ENCODE measurements around the gene CPNE4.

The CPNE4 gene

DNA sequence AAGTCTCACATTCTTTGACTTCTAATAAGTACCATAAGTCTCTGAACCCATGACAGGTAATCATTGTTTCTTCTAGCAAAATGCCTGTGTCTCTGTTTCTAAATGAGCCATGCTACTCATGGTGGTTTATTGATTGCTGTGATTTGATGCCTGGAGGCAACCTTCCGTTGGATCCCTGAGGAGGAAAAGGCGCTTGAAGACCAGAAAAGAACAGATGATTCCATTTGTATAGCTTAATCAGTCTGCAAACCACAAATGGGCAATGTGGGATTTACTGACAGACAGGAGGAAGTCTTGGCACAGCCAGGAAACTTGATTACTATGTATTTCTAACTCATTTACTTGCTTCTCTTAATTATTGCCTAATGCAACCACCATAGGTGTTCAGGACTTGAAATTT, 428.9 kb downstream of the CPNE4 start:
- TF ChIP-seq POLR2A (IDR thresholded peaks at IDR 0.05; ENCODE audit: low read depth, low read length) (no peak), SPI1 (IDR thresholded peaks at IDR 0.05; ENCODE audit: low read depth, low read length) (no peak), POU2F2 (IDR thresholded peaks at IDR 0.05; ENCODE audit: low read depth, low read length) (no peak), PAX5 (IDR thresholded peaks at IDR 0.05; ENCODE audit: insufficient read depth, low read length, severe bottlenecking) (no peak), POLR2AphosphoS5 (IDR thresholded peaks at IDR 0.05; ENCODE audit: low read depth, low read length) (no peak), TAF1 (IDR thresholded peaks at IDR 0.05; ENCODE audit: low read depth, low read length) (no peak)
- no peak for FAIRE-seq

DNA sequence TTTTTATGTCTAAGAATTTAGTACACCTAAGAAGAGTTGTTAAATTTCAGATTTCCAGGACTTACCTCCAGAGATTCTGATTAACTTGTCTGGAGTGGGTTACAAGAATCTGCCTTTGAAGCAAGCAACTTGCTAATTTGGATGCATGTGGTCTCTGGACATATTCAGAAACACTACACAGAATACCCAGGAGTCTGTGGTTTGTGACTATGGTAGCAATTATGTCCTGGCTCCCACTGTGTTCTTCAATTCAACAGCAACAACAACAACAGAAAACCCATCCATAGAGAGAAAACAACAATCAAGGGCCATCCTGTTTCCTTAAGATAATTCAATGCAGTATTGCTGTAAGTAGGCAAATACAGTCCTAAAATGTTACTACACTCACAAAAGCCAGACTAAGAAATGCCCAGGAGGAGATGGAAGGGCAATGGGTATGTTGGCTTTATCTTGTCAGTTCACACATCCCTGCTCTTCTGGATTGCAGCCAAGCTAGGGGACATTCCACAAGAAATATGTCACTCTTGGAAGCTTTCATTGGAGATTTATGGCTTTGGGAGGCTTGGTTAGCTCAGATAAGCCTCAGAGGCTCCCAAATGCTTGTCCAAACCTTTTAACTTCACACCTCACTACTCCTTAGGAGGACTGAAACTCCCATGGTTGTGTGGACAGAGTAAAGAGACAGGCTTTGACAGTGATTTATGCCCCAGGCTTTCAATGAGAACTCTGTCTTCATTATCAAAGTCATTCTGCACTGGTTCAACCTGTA, 432.6 kb downstream of the CPNE4 start:
- no peak for TF ChIP-seq POLR2AphosphoS5 (IDR thresholded peaks at IDR 0.05; ENCODE audit: low read depth, low read length)
- TF ChIP-seq PAX5 (IDR thresholded peaks at IDR 0.05; ENCODE audit: insufficient read depth, low read length, severe bottlenecking): no peak
- no peak for TF ChIP-seq POU2F2 (IDR thresholded peaks at IDR 0.05; ENCODE audit: low read depth, low read length)
- no peak for TF ChIP-seq TAF1 (IDR thresholded peaks at IDR 0.05; ENCODE audit: low read depth, low read length)
- no peak for TF ChIP-seq SPI1 (IDR thresholded peaks at IDR 0.05; ENCODE audit: low read depth, low read length)
- TF ChIP-seq POLR2A (IDR thresholded peaks at IDR 0.05; ENCODE audit: low read depth, low read length): no peak
- FAIRE-seq (no peak), DNase-seq (ENCODE audit: insufficient read length, low spot score) (no peak)

More for the DNA sequence above, 428.9 kb downstream of the CPNE4 start:
- no peak for DNase-seq (ENCODE audit: insufficient read length, low spot score)

DNA sequence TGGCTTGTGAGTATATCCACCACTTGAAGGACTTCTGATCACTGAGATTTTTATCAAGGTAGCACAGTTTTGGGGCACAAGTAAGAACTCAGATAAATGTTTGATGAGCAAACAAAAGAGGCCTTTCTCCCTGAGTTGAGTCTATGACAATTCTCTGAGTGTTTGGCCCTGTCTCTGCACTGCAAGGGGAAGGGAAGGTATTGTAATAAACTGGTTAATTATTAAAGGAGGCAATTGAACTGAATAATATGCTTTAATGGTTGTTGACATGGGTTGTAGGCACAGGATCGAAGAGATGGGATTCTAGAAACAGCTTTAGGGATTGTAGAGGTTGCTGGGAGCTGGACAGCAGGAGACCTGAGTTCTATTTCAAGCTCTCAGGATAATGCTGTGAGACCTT, 437.0 kb downstream of the CPNE4 start:
- TF ChIP-seq SPI1 (IDR thresholded peaks at IDR 0.05; ENCODE audit: low read depth, low read length): no peak
- TF ChIP-seq TAF1 (IDR thresholded peaks at IDR 0.05; ENCODE audit: low read depth, low read length): no peak
- TF ChIP-seq POLR2AphosphoS5 (IDR thresholded peaks at IDR 0.05; ENCODE audit: low read depth, low read length): no peak
- no peak for TF ChIP-seq POLR2A (IDR thresholded peaks at IDR 0.05; ENCODE audit: low read depth, low read length)
- TF ChIP-seq PAX5 (IDR thresholded peaks at IDR 0.05; ENCODE audit: insufficient read depth, low read length, severe bottlenecking): no peak
- no peak for TF ChIP-seq POU2F2 (IDR thresholded peaks at IDR 0.05; ENCODE audit: low read depth, low read length)
- DNase-seq (ENCODE audit: insufficient read length, low spot score) (no peak), FAIRE-seq (no peak)

DNA sequence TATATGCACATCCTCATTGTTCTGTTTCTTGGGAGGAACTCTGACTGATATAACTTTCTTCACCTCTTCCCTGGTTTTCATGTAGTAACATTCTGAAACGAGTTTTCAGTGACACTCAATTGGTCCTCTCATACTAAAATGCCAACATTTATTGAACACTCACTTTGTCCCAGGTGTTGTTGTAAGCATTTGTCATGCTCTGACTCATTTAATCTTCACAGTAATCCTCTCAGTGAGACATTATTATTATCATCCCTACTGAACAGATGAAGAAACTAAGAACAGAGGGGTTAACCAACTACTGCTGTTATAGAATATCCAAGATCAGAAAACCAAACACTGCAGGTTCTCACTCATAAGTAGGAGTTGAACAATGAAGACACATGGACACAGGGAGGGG, 437.9 kb downstream of the CPNE4 start:
- no peak for TF ChIP-seq TAF1 (IDR thresholded peaks at IDR 0.05; ENCODE audit: low read depth, low read length)
- no peak for TF ChIP-seq PAX5 (IDR thresholded peaks at IDR 0.05; ENCODE audit: insufficient read depth, low read length, severe bottlenecking)
- no peak for TF ChIP-seq POLR2AphosphoS5 (IDR thresholded peaks at IDR 0.05; ENCODE audit: low read depth, low read length)
- no peak for TF ChIP-seq POLR2A (IDR thresholded peaks at IDR 0.05; ENCODE audit: low read depth, low read length)
- TF ChIP-seq SPI1 (IDR thresholded peaks at IDR 0.05; ENCODE audit: low read depth, low read length): no peak
- no peak for TF ChIP-seq POU2F2 (IDR thresholded peaks at IDR 0.05; ENCODE audit: low read depth, low read length)
- no peak for FAIRE-seq
- no peak for DNase-seq (ENCODE audit: insufficient read length, low spot score)

DNA sequence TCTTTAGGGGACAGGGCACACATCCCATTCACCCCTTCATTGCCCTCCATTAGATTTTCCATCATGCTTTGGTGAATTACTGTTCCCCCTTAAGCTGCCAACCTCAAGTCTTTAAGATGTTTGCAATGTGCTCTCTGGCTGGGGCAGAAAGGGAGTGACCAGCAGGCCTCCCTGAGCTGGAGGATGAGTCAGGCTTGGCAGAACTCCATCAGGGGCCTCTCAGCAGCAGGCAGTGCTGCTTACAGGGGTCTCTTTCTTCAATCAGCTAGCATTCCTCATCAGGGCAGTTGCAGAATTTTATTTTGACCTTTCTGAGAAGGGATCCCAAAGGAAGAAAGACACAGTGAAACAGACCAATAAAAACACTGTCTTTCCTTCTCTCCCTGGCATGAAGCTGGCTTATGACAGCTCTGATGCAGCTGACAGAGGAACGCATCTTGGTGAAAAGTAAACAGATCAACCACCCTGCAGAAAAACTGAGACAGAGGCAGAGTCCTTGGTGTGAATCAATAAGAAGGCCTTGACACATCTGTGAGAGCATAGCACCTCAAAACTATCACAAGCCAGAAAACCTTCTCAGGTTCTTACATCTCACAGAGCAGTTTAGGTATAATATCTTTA, 443.3 kb downstream of the CPNE4 start:
- DNase-seq (ENCODE audit: insufficient read length, low spot score) (no peak), FAIRE-seq (no peak)

DNA sequence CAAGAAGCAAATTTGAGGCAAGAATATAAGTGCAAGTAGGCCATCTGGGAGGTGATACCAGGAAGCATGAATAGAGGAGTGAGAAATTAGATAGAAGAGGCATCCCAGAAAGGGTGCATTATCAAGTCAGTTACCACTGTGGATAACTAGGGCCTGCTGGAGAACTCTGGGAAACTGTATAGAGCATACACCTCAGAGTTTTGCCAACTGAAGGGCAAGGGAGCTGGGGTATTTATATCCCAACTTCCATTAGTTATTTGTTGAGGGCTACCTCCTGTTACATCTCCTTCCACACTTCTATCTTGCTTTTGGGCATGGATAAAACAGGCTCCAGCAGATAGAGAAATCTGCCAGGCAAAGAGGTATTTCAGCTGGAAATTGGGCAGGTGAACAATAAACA, 448.5 kb downstream of the CPNE4 start:
- FAIRE-seq: no peak
- DNase-seq (ENCODE audit: insufficient read length, low spot score): no peak

More for the DNA sequence above, 443.3 kb downstream of the CPNE4 start:
- TF ChIP-seq POU2F2 (IDR thresholded peaks at IDR 0.05; ENCODE audit: low read depth, low read length): no peak
- no peak for TF ChIP-seq POLR2AphosphoS5 (IDR thresholded peaks at IDR 0.05; ENCODE audit: low read depth, low read length)
- no peak for TF ChIP-seq SPI1 (IDR thresholded peaks at IDR 0.05; ENCODE audit: low read depth, low read length)

DNA sequence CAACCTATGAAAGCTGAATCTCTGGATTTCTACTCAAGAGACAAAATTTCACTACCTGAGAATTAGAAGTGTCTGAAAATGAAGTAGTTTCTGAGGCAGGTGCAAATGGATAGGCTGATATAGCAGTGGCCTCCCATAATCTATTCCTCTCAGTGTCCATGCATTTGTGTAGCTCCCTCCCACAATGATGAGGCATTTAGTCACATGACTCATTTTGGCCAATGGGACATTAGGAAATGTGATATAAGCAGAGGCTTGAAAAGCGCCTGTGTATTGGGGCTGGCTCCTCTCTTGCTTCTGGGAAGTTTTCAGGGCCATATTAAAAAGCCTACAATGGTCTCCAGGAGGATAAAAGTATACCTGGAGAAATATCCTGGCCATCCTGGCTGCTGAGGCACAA, 452.4 kb downstream of the CPNE4 start:
- DNase-seq (ENCODE audit: insufficient read length, low spot score): no peak
- no peak for FAIRE-seq
- TF ChIP-seq PAX5 (IDR thresholded peaks at IDR 0.05; ENCODE audit: insufficient read depth, low read length, severe bottlenecking) (no peak), TAF1 (IDR thresholded peaks at IDR 0.05; ENCODE audit: low read depth, low read length) (no peak), POLR2A (IDR thresholded peaks at IDR 0.05; ENCODE audit: low read depth, low read length) (no peak), POLR2AphosphoS5 (IDR thresholded peaks at IDR 0.05; ENCODE audit: low read depth, low read length) (no peak), POU2F2 (IDR thresholded peaks at IDR 0.05; ENCODE audit: low read depth, low read length) (no peak), SPI1 (IDR thresholded peaks at IDR 0.05; ENCODE audit: low read depth, low read length) (no peak)

More for the DNA sequence above, 448.5 kb downstream of the CPNE4 start:
- no peak for TF ChIP-seq PAX5 (IDR thresholded peaks at IDR 0.05; ENCODE audit: insufficient read depth, low read length, severe bottlenecking)
- TF ChIP-seq TAF1 (IDR thresholded peaks at IDR 0.05; ENCODE audit: low read depth, low read length): no peak
- no peak for TF ChIP-seq POLR2A (IDR thresholded peaks at IDR 0.05; ENCODE audit: low read depth, low read length)
- no peak for TF ChIP-seq SPI1 (IDR thresholded peaks at IDR 0.05; ENCODE audit: low read depth, low read length)
- no peak for TF ChIP-seq POU2F2 (IDR thresholded peaks at IDR 0.05; ENCODE audit: low read depth, low read length)
- TF ChIP-seq POLR2AphosphoS5 (IDR thresholded peaks at IDR 0.05; ENCODE audit: low read depth, low read length): no peak

DNA sequence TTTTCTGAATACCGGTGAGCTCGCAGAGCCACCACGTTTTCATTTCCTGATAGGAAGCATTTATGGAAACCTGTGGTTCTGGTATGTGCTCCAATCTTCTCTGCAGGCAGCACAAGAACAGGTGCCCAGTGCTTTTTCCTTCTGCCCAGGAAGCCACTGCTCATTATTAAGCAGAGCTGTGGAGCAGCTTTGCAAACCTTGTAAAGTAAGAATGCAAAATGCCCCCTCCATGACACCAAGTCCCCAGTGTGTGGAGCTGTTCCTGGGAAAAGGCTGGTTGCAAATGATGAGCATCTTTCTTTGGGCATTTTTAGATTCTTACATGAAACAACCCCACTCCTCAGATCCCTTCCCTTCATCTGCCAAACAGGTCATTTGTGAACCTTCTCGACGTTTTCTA, 466.4 kb downstream of the CPNE4 start:
- TF ChIP-seq POU2F2 (IDR thresholded peaks at IDR 0.05; ENCODE audit: low read depth, low read length) (no peak), POLR2AphosphoS5 (IDR thresholded peaks at IDR 0.05; ENCODE audit: low read depth, low read length) (no peak), SPI1 (IDR thresholded peaks at IDR 0.05; ENCODE audit: low read depth, low read length) (no peak), PAX5 (IDR thresholded peaks at IDR 0.05; ENCODE audit: insufficient read depth, low read length, severe bottlenecking) (no peak), TAF1 (IDR thresholded peaks at IDR 0.05; ENCODE audit: low read depth, low read length) (no peak), POLR2A (IDR thresholded peaks at IDR 0.05; ENCODE audit: low read depth, low read length) (no peak)
- FAIRE-seq (no peak), DNase-seq (ENCODE audit: insufficient read length, low spot score) (no peak)

DNA sequence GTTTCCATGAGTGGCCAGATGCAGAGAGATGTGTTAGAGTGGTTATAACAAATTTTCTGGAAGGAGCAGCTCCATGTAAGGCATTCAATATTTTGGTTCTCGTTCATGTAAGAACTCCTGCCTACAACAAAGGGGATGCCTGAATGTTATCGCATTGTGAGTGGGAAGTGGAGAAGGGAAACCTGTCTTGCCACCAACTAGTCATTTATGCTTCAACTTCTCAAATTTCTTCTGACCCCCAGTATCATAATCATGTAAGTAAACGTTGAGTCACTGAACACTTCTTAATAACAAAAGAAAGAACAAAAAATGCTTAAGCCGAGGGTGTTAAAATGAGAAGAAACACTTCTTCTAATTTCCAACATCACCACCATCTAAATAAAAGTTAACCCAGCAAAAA, 470.0 kb downstream of the CPNE4 start:
- FAIRE-seq (no peak), DNase-seq (ENCODE audit: insufficient read length, low spot score) (no peak)
- TF ChIP-seq POLR2AphosphoS5 (IDR thresholded peaks at IDR 0.05; ENCODE audit: low read depth, low read length): no peak
- no peak for TF ChIP-seq SPI1 (IDR thresholded peaks at IDR 0.05; ENCODE audit: low read depth, low read length)
- TF ChIP-seq TAF1 (IDR thresholded peaks at IDR 0.05; ENCODE audit: low read depth, low read length): no peak
- TF ChIP-seq POU2F2 (IDR thresholded peaks at IDR 0.05; ENCODE audit: low read depth, low read length): no peak
- TF ChIP-seq PAX5 (IDR thresholded peaks at IDR 0.05; ENCODE audit: insufficient read depth, low read length, severe bottlenecking): no peak
- TF ChIP-seq POLR2A (IDR thresholded peaks at IDR 0.05; ENCODE audit: low read depth, low read length): no peak

All from GM12891 (cell line).